NB4 (cell line): Measurements from ENCODE around the gene CTDSPL.
"Not testable (repeated sequence)": the region's sequence is repeated elsewhere in the genome, so short reads cannot be mapped to it uniquely, and the experiment has no call there.

ENCODE experiments used
- DNase-seq: peaks from one replicate; pipeline ENCODE4 v3.0.0; 2010; ENCODE audit warnings: low read depth
- H3K4me3 ChIP-seq: one replicate; pipeline ENCODE4 v1.5.1; 2011; ENCODE audit warnings: mild to moderate bottlenecking, low read depth, low read length, moderate library complexity
- CTCF ChIP-seq: IDR thresholded peaks from one replicate; pipeline ENCODE4 v1.5.1; 2012; ENCODE audit warnings: low read depth, low read length
- MAX ChIP-seq: IDR thresholded peaks from 2 replicates; pipeline ENCODE4 v1.6.1; 2011; ENCODE audit warnings: low read depth, low read length
- MYC ChIP-seq: IDR thresholded peaks from 2 replicates; pipeline ENCODE4 v1.6.1; 2011; ENCODE audit warnings: low read depth, low read length
- POLR2A ChIP-seq: IDR thresholded peaks from 2 replicates; pipeline ENCODE4 v1.6.1; 2011; ENCODE audit warnings: mild to moderate bottlenecking; ENCODE audit not compliant: insufficient read length; ENCODE audit errors: extremely low read depth

Gene CTDSPL

GRCh38 chr3:37987751-37988179 is 126.1 kb downstream of the CTDSPL start:
- peak; percentile 44 for DNase-seq
- no peak overlapping the region for H3K4me3 ChIP-seq
- no peak for TF ChIP-seq MAX
- TF ChIP-seq MYC, result no peak
- TF ChIP-seq CTCF, result no peak
- no peak for TF ChIP-seq POLR2A

DNA sequence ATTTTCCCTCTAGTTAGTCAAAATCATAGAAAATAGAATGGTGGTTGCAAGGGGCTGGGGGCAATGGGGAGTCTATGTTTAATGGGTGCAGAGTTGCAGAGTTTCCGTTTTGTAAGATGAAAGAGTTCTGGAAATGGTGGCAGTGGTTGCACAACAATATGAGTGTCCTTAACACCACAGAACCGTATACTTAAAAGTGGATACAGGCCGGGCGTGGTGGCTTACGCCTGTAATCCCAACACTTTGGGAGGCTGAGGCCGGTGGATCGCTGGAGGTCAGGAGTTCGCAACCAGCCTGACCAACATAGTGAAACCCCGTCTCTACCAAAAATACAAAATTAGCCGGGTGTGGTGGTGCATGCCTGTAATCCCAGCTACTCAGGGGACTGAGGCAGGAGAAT is 126.7 kb downstream of the CTDSPL start:
- peak; percentile 45 for DNase-seq
- H3K4me3 ChIP-seq, result not testable (repeated sequence)

DNA sequence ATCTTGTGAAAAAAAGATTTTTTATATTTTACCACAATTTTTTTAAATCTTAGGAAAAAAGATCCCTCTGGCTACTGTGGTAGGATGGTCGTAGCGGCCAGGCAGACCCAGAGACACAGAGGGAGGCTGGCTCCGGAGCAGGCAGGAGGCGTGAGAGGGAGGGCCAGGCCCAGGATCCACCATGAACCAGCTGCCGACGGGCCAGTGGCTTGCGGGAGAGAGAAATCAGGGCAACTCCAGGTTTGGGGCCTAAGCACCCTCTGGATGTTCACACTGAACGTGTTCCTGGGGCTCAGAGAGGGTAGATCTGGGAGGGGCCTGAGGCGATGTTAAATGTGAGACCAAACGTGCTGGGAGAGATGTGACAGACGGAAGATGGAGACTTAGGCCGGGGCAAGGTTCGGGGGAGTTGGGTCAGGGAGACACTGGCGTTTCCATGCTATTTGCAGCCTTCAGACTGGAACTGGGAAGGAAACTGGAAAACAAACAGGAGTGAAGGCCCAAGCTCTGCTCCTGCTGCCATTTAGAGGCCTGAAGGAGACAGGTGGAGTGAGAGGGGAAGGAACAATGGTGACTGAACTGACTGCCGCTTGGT is 127.3 kb downstream of the CTDSPL start:
- no peak for TF ChIP-seq POLR2A
- TF ChIP-seq MAX, result no peak
- TF ChIP-seq CTCF, result no peak
- TF ChIP-seq MYC, result no peak
- no peak for DNase-seq
- no peak overlapping the region for H3K4me3 ChIP-seq

DNA sequence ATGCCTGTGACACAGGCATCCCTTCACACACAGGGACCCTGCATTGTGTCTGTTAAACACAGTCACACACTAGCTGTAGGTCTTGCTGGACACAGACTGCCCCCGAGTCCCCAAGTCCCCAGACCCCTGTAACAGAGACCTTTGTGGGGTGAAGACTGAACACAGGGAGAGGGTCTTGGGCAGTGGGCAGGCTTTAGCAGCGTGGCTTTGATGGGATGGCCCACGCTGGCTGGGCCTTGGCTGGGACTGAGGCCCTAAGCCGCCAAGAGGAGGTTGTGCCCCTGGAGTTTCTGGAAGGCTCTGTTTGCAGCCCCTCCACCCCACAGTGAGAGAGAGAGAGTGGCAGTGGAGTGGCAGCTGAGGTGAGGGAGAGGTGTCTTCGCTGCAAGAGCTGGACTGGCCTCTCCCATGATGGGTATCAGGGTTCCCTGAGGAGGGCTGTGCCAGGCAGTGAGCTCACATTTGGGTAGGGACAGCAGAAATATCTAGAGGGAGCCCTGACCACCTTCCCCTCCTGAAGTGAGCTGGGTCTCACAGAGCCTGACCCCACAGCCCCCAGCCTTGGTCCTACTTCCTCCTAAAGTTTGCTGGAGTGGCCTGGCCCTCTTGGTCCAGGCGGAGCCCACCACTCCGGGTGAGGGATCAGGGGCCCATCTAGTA is 128.3 kb downstream of the CTDSPL start:
- DNase-seq, result no peak
- no peak overlapping the region for H3K4me3 ChIP-seq
- no peak for TF ChIP-seq CTCF
- TF ChIP-seq POLR2A, result no peak
- no peak for TF ChIP-seq MYC
- TF ChIP-seq MAX, result no peak

DNA sequence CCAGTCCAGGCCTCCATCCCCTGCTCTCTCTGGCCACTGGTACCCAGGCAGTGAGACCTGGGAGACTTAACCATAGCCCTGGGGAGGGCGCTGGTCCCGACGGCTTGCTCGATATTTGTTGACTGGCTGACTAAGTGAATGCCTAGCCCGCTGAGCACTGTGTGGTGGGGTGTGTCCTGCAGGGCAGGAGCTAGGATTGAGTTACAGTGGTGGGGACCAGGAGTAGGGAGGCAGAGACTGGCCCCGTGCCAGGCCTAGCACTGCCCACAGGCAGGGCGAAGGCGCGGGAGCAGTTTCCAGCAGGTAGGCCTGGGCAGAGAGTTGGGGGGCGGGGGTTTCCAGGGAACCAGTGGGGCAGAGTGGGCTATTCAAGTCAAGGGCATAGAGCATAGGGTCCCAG is 128.8 kb downstream of the CTDSPL start, which contains the start of gene VILL:
Gene VILL (plus strand): TSS at position 260 of the 400 bp plus-strand sequence. CDS start 2,887 bp downstream, outside the sequence.
- TF ChIP-seq MAX, result no peak
- TF ChIP-seq MYC, result no peak
- TF ChIP-seq POLR2A, result no peak
- TF ChIP-seq CTCF, result no peak
- no peak within 1 kb of the TSS for H3K4me3 ChIP-seq
- DNase-seq, result no peak

DNA sequence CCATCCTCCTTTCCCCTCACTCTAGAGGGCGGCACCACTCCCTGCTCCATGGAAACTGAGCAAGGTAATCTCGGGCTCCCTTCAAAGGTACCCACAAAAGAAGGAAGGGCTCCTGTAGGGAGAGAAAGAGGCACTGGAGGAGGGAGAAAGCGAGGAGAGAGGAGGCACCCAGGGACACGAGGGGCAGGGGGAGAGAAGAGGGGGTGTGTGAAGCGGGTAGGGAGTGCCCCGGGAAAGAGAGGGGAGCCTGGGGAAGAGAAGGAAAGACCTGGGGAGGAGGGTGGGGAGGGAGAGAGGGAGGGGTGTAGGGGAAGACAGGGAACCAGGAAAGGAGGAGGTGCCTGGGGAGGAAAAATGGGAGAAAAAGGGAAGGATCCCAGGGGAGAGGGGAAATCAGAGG is 129.4 kb downstream of the CTDSPL start:
- TF ChIP-seq MYC (no peak), CTCF (no peak), MAX (no peak), POLR2A (no peak)
- H3K4me3 ChIP-seq, result no peak overlapping the region

More for the DNA sequence above, 129.4 kb downstream of the CTDSPL start:
- DNase-seq, result no peak
